Measurements from ENCODE around the gene SIX1.

SIX1 gene

GRCh38 chr14:60622917-60623257 is 26.4 kb downstream of the SIX1 start:
- DNase-seq = no peak
- TF ChIP-seq CTCF (IDR thresholded peaks at IDR 0.05) = no peak
- peaks cover 25% of the 10 kb centered on the region for H3K36me3 Mint-ChIP-seq (ENCODE audit: low read depth)
- H3K4me1 Mint-ChIP-seq = peaks cover 30% of the 10 kb centered on the region
- H3K27me3 Mint-ChIP-seq (ENCODE audit: low read depth, poor library complexity) = no peaks in the 10 kb centered on the region
- no peaks in the 10 kb centered on the region for H3K9me3 Mint-ChIP-seq
- no peak overlapping the region for H3K27ac Mint-ChIP-seq
- H3K4me3 Mint-ChIP-seq = no peak overlapping the region

GRCh38 chr14:60622210-60622916 is 26.9 kb downstream of the SIX1 start:
- H3K36me3 Mint-ChIP-seq (ENCODE audit: low read depth) = peaks cover 24% of the 10 kb centered on the region
- no peak for TF ChIP-seq CTCF (IDR thresholded peaks at IDR 0.05)

DNA sequence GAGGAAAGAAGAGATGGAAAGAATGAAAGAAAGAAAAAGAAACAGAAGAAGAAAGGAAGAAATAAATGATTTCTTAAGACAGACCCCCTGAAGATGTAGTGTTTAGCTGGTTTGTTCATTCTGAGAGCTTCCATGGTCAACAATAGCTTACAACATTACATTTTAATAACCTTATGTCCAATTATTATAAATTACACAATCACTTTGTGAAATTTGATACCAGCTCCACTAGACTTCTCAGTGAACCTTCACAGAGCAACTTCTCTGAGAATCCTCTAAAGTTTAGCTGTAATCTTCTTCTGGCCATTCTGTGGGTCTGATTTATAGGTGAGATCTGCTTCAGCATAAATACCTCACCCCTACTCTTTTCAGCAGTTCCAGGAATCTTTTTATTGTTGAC is 27.9 kb downstream of the SIX1 start:
- no peak for DNase-seq
- Mint-ChIP-seq H3K36me3 (ENCODE audit: low read depth) (peaks cover 24% of the 10 kb centered on the region), H3K27ac (no peak overlapping the region), H3K9me3 (no peaks in the 10 kb centered on the region), H3K27me3 (ENCODE audit: low read depth, poor library complexity) (no peaks in the 10 kb centered on the region), H3K4me1 (peaks cover 45% of the 10 kb centered on the region), H3K4me3 (no peak overlapping the region)
- TF ChIP-seq CTCF (IDR thresholded peaks at IDR 0.05) = no peak

More at GRCh38 chr14:60622210-60622916, 26.9 kb downstream of the SIX1 start:
- Mint-ChIP-seq H3K27me3 (ENCODE audit: low read depth, poor library complexity) (no peaks in the 10 kb centered on the region), H3K4me1 (peaks cover 35% of the 10 kb centered on the region), H3K27ac (no peak overlapping the region), H3K4me3 (no peak overlapping the region), H3K9me3 (no peaks in the 10 kb centered on the region)
- DNase-seq = no peak

DNA sequence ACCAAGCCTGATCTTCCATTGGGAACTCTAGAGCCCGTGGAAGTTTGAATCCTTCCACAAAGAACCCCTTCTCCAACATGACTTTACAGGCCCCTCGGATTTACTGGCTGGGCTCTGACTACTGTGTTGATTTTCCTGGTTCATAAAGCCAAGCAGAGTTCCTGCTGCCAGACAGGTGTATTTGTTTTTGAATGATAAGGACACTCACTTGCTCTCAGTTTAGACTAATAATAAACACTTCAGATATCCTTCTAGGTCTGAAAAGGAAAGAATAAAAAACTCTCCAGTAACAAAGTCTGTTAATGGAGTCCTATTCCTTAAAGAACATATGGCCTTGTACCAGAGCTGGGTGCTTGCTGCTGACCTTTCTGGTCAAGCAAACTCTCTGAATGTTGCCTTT is 31.0 kb downstream of the SIX1 start:
- no peak overlapping the region for H3K27ac Mint-ChIP-seq
- no peak overlapping the region for H3K4me3 Mint-ChIP-seq
- TF ChIP-seq CTCF (IDR thresholded peaks at IDR 0.05) = no peak

GRCh38 chr14:60616461-60616959 is 32.8 kb downstream of the SIX1 start:
- Mint-ChIP-seq H3K27me3 (ENCODE audit: low read depth, poor library complexity) (no peaks in the 10 kb centered on the region), H3K4me1 (peaks cover 35% of the 10 kb centered on the region), H3K9me3 (peaks cover 15% of the 10 kb centered on the region), H3K27ac (peak overlapping the region; percentile 92), H3K36me3 (ENCODE audit: low read depth) (peaks cover 35% of the 10 kb centered on the region), H3K4me3 (peak overlapping the region; percentile 12)
- TF ChIP-seq CTCF (IDR thresholded peaks at IDR 0.05) = no peak
- DNase-seq = no peak

More for the DNA sequence above, 31.0 kb downstream of the SIX1 start:
- Mint-ChIP-seq H3K9me3 (peaks cover 11% of the 10 kb centered on the region), H3K4me1 (peaks cover 46% of the 10 kb centered on the region), H3K36me3 (ENCODE audit: low read depth) (peaks cover 35% of the 10 kb centered on the region), H3K27me3 (ENCODE audit: low read depth, poor library complexity) (no peaks in the 10 kb centered on the region)
- no peak for DNase-seq

DNA sequence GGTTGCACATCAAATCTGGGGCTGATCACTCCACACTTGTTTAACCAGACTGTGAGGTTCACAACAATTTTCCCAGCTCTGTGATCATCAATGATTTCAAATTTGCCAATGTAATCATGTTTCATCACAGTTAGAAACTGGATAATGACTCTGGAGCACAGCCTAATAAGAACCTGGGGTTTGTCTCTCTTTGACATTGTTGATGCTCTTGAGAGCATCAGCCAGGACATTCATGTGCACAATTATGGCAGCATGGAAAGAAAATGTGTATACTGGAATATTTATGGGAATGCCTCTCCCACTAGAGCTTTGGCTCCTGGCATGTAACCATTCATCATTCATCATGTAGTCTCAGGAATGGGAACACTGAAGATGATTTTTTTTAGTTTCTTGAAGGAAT is 47.0 kb downstream of the SIX1 start:
- TF ChIP-seq CTCF (IDR thresholded peaks at IDR 0.05) = no peak
- no peak overlapping the region for H3K4me3 Mint-ChIP-seq
- H3K36me3 Mint-ChIP-seq (ENCODE audit: low read depth) = peaks cover 17% of the 10 kb centered on the region
- peaks cover 4% of the 10 kb centered on the region for H3K27me3 Mint-ChIP-seq (ENCODE audit: low read depth, poor library complexity)
- no peak overlapping the region for H3K27ac Mint-ChIP-seq
- no peaks in the 10 kb centered on the region for H3K4me1 Mint-ChIP-seq
- peaks cover 10% of the 10 kb centered on the region for H3K9me3 Mint-ChIP-seq
- no peak for DNase-seq
